Gastroesophageal sphincter (tissue), 3 donors: Measurements from ENCODE around the gene ZNF717.

Experiments used
- EP300 ChIP-seq: sonication (generic); formaldehyde crosslinking; IDR thresholded peaks from one replicate; pipeline ENCODE4 v1.6.1; 2017; ENCODE audit warnings: antibody characterized with exemption, mild to moderate bottlenecking
- TF ChIP-seq, protein P1 (sequence below), 4 experiments: fragments of 200-600 bp in 2 of 4; fragments of 450-650 bp in 2 of 4; sonication (generic) in 1 of 4; IDR thresholded peaks; one replicate each; pipeline ENCODE4 v1.5.1; 2017 to 2019; ENCODE audit warnings: antibody characterized with exemption in 4 of 4, mild to moderate bottlenecking in 2 of 4, moderate library complexity in 2 of 4

DNA sequence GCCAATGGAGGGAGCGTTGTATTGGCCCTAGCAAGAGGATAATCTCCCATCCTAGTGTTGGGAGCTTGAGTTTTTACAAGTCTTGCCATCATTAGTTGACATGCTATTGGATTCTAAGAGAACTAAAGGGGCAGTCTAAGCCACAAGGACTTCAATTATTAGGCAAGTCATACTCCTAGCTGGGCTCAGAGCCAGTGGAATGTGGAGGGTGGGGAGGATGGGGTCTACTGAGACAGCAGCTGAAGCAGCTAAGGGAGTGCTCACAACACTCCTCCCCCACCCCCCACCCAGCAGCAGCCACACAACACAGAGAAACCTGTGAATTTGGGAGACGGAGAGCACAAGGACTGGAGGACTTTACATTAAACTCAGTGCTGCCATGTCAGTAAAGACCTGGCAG lies 93.3 kb downstream of the ZNF717 start:
- TF ChIP-seq, protein P1, sequence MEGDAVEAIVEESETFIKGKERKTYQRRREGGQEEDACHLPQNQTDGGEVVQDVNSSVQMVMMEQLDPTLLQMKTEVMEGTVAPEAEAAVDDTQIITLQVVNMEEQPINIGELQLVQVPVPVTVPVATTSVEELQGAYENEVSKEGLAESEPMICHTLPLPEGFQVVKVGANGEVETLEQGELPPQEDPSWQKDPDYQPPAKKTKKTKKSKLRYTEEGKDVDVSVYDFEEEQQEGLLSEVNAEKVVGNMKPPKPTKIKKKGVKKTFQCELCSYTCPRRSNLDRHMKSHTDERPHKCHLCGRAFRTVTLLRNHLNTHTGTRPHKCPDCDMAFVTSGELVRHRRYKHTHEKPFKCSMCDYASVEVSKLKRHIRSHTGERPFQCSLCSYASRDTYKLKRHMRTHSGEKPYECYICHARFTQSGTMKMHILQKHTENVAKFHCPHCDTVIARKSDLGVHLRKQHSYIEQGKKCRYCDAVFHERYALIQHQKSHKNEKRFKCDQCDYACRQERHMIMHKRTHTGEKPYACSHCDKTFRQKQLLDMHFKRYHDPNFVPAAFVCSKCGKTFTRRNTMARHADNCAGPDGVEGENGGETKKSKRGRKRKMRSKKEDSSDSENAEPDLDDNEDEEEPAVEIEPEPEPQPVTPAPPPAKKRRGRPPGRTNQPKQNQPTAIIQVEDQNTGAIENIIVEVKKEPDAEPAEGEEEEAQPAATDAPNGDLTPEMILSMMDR (IDR thresholded peaks at IDR 0.05), result no peak
- TF ChIP-seq EP300, result no peak
